HG03469 (cell line): ENCODE data around the gene FADS1.

Experiments used
- ATAC-seq: cut with Tn5 transposase; IDR thresholded peaks from one replicate; pipeline ENCODE4 v1.9.1; 2021; ENCODE audit warnings: mild to moderate bottlenecking, moderate library complexity, moderate number of reproducible peaks; ENCODE audit not compliant: unreplicated experiment

The FADS1 gene

DNA sequence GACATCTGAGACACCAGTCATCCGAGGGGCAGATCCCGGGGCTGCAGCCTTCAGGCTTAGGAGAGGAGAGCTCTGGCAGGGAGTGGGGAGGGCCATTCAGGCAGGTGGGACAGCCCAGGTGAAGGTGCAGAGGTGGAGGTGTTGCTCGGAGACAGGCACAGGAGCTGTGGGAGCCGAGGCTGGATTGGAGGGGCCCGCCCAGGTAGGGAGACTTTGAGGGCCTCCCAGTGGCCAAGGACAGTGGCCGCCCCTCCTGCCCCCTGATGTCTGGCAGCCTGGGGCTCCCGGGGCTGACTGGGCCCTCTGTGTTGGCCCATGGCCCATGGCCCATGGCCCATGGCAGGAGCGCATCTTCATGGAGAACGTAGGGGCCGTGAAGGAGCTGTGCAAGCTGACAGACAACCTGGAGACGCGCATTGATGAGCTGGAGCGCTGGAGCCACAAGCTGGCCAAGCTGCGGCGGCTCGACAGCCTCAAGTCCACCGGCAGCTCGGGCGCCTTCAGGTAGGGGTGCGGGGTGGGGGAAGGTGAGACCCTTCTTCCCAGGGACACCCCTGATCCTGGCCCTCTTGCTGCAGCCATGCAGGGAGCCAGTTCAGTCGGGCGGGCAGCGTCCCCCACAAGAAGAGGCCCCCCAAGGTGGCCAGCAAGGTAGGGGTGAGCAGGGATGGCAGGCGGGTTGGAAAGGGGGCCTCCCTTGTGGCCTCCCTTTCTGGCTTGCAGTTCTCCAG is 37.7 kb downstream of the FADS1 start:
- ATAC-seq, result no peak

DNA sequence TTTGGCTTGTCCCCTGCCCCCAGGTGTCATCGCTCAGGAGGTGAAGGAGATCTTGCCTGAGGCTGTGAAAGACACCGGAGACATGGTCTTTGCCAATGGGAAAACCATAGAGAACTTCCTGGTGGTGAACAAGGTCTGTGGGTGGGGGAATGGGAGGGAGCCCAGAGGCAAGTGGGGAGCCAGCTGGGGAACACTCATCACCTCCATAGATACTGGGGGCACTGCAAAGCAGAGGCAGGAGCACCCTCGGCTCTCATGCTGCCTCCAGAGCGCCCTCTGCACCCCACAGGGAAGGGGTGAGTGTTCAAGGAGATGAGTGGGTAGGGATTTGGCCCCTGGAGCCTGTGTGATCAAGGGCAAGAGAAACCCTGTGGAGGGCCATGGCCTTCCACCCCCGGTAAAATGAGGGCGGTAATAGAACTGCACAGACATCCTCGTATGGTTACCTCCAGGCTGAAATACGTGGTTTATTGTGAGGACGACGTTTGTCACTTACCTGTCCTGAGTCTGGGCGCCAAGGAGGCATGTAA is 38.4 kb downstream of the FADS1 start:
- ATAC-seq, result no peak

DNA sequence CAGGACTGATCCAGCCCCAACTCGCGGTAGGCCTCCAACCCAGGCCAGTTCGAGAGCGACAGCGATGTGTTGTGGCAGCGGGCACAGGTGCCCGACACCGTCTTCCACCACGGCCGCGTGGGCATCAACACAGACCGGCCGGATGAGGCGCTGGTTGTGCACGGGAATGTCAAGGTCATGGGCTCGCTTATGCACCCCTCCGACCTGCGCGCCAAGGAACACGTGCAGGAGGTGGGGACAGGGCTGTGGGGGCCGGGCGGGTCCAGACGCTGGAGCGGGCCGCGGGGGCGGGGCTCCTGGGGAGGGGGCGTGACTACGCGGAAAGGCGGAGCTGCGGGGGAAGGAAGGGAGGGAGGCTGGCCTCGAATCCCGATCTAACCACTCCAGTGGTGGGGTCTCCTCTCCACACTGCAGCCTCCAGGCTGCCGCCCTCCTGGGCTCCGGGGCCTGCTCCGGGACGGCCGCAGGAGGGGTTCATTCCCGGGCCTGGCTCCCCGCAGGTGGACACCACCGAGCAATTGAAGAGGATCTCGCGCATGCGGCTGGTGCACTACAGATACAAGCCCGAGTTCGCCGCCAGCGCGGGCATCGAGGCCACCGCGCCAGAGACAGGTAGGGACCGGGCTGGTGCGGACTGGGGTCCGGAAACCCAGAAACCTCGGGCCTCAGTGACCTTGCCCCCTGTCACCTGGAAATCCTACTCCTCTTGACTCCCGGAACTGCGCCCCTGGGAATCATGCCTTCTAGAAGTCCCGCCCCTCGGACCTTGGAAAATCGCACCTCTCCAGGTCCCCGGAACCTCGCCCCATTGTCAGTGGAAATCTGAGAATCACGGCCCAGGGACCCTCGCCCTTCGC is 39.3 kb downstream of the FADS1 start:
- ATAC-seq, result no peak

DNA sequence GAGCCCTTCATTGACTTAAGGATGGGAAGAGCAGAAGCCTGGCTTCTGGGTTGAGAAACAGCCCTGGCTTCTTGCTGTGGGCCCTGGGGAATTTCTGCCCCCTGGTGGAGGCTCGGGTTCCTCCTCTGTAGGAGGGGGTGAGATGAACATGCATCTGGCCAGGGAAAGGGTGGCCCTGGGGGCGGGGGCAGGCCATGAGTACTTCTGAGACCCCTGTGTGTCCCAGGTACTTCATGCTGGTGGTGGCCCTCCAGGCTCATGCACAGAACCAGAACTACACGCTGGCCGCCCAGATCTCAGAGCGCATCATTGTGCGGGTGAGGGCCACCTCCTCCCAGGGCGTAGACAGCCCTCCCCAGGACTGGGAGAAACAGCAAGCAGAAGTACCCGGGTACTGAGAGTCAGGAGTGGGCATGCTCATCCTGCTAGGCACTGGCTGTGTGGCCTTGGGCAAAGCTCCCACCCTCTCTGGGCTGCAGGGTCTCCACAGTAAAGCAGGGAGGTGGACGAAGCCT is 40.2 kb downstream of the FADS1 start:
- ATAC-seq, result no peak

DNA sequence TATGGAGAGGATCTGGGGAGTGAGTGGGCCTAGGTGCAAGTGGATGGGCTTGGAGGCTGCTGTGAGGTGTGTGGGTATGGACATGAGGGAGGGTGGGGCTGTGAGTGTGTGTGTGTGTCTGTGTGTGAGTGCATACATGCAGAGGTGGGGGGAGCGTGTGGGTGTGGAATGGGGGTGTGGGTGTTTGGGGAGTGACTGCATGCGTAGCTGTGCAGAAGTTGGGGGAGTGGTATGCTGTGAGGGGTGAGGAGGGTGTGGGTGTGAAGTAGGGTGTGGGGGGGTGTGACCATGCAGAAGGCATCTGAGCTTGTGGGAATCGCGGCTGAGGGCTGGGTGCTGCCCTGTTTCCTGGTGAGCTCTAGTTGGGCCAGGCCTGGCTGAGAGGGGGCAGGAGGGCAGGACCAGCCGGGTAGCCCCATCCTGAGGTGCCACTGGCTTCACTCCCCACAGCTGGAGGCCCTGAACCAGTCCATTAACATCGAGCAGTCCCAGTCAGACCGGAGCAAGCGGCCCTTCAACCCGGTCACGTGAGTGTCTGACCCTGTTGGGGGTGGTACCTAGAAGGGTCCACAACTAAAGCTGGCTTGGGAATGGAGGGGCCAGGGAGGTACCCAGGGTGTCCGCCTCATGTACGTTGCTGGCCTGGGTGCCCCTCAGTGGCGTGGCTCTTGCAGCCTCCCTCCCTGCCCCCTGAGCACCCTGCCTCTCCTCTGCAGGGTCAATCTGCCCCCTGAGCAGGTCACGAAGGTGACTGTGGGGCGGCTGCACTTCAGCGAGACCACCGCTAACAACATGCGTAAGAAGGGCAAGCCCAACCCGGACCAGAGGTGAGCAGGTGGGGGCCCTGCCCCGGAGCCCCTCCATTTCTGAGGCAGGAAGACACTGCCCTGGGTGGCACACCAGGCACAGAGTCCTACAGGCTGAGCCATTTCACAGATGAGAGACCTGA is 40.9 kb downstream of the FADS1 start:
- ATAC-seq, result no peak

DNA sequence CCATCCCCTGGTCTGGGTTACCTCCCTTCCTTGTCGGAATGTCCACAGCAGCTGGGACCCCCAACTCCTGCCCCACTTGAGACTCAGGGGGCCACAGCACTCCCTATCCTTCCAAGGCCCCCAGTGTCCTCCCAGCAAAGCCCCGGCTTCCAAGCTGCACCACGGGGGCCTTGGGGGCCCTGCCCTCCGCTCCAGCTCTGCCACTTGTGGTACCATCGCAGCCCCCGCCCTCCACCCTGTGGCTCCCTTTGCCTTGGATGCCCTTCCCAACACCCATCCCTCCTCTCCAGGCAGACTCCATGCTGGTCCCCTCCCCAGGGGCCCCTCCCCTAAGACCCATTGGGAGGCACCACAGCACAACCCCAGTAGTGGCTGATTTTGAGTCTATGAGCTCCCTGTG is 41.7 kb downstream of the FADS1 start:
- no peak for ATAC-seq

DNA sequence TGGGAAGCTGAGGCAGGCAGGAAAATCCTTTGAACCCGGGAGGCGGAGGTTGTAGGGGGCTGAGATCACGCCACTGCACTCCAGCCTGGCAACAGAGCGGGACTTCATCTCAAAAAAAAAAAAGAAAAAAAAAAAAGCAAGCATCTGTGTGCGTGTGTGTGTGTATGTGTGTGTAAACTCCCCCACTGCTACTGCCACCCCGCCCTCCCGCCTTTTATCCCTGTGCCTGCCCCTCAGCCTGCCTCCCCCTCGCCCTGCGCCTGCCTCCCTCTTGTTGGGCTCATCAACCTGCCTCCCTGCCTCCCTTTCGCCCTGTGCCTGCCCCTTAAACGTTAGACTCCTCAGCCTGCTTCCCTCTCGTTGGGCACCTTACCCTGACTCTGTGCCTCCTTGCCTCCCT is 42.4 kb downstream of the FADS1 start:
- ATAC-seq, result no peak

DNA sequence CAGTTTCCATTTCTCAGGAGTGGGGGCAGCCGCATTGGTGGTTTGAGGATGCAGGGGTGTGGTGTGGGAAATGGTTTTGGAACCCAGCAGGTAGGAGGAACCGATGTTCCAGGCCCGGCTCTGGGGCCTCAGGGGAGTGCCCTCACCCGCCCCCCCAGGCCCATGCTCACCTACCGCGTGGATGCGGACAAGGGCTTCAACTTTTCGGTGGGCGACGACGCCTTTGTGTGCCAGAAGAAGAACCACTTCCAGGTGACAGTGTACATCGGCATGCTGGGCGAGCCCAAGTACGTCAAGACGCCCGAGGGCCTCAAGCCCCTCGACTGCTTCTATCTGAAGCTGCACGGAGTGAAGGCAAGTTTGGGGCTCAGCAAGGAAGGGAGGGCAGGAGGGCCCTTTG is 43.0 kb downstream of the FADS1 start:
- ATAC-seq, result no peak

DNA sequence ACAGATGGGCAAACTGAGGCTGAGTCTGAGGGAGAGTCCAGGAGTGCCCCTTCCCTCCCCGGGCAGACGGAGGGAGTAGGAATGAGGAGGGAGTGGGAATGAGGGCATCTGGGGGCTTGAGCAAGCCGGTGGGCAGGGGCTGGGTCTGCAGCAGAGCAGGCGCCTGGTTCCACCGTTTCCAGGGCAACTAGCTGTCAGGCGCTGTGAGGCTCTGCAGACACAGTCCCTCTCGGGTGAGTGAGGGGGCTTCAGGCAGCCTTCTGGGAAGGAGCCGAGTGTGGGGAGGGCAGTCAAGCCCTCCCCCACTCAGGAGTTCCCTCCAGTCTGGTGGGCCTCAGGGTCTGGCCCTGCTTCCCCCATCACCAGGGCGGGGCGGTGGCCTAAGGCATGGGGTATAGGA is 43.4 kb downstream of the FADS1 start:
- ATAC-seq, result no peak

DNA sequence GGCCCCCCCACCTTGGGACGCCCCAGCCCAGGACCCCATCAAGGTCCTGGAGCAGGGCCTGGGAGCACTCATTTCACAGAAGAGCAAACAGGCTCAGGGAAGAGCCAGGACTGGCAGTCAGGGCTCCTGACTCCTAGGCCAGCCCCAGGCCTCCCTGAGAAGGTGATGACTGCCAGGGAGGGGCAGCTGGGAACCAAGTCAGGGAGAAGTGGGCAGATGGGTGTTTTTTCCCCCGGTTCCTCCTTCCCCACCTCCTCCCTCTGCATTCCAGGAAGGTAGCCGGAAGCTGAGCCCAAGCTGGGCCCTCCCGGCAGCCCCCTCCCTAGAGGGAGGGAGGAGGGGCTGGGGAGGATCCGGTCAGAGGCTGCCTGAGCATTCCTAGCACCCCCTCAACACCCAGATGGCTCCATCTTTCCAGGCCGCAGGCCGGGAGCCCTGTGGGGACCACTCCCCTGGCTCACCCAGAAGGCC is 44.8 kb downstream of the FADS1 start:
- no peak for ATAC-seq

DNA sequence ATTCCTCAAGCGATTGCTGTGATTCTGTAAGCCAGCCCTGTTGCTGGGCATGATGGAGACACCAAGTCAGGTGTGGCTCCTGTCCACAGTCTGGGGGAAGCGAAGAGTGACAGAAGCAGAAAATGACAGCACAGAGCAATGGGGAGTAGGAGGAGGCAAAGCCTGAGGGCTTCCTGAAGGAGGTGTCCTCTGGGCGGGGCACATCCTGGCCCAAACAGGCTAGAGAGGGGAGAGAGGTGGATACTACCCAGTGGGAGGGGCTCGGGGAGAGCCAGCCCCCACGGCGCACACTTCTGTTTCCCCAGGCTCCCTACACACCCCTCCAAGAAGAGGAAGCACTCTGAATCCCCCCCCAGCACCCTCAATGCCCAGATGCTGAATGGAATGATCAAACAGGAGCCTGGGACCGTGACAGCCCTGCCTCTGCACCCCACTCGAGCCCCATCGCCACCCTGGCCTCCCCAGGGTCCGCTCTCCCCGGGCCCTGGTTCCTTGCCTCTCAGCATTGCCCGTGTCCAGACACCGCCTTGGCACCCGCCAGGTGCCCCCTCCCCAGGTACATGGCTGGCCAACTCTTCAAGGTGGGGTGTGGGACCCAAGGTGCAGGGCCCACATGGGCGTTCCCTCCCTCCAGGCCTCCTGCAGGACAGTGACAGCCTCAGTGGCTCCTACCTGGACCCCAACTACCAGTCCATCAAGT is 45.5 kb downstream of the FADS1 start:
- no peak for ATAC-seq

DNA sequence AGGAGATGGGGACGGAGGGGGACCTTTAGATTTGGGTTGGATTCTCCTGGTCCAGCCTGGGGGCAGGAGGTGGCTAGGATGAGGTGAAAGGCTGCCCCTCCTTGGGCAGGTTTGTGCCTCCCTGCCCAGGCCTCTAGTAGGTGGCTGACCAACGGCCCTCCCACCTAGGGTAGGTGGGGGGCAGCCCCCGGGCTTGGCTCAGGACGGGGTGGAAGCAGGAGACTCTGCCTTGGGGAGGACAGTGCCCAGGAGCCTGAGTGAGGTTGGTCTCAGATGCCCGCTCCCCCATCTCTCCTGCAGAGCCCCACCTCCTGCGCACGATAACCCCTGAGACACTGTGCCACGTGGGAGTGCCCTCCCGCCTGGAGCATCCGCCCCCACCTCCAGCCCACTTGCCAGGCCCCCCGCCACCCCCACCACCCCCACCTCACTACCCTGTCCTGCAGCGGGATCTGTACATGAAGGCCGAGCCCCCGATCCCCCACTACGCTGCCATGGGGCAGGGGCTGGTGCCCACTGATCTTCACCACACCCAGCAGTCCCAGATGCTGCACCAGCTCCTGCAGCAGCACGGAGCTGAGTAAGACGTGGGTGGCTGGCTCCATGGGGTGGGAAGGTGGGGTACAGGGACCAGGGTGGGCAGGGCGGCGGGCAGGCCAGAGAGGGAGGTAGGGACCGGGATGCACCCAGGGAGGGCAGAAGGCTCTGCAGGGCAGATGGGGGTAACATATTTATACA is 46.7 kb downstream of the FADS1 start:
- ATAC-seq, result no peak

DNA sequence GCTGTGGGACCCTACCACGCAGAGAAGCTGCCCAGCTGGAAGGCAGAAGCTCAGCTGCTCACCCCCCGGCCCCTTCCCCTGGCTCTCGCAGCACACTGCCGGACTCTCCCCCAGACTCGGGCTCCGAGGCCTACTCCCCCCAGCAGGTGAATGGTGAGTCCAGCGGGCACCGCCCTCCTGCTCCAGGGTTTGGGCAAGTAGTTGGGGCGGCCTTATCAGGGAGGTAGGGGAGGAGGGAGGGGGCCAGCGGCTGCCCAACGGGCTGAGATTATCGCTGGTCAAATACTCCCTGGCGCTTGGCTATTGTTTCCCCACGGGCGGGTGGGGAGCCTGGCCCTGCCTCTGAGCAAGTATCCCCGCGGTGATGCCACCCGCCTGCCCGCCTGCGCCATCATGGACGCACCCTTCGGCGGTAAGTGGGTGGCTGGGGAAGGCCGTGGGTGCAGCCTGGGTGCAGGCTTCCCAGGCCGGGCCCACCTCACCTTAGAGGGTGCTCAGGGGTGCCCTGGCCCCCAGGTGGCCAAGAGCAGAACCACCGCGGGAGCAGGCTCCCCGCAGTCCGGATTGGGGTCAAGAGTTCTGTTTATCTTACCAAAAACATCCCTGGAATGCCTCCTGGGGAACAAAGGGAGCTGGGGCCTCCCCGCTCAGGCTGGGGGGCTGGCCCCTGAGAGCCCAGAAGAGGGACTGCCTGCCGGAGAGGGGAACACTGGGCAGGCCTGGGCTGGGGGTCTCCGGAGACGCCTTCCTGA is 47.5 kb downstream of the FADS1 start:
- no peak for ATAC-seq

DNA sequence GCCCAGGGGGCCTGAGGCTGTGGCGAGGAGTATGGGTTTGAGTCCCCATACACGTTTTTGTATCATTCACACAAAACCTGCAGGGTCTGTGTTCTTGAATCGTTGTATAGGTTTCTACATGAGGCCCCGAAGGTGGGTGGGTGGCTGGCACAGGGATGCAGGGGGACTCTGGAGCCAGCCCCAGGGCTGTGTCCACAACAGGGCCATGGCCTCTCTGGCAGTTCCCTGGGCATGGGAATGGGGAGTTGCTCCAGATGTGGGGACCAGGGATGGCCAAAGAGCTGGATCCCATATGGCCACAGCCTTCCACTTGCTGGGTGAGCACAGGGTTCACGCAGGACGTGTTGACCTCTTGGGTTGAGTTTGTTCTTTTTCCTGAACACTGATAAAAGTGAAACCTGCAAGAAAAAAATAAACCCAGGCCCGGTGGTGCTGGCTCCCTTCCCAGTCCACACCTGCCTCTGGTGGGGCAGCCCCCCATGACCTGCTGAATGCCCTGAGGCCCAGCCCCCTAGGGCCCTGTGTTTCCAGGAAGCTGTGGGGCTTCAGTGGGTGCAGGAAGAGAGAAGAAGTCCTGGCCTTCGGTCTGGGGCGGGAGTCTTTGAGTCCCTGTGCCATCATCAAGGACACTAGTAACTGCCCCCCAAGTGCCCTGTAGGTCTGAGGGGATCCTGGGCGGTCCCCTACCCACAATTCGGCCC is 48.3 kb downstream of the FADS1 start:
- no peak for ATAC-seq

DNA sequence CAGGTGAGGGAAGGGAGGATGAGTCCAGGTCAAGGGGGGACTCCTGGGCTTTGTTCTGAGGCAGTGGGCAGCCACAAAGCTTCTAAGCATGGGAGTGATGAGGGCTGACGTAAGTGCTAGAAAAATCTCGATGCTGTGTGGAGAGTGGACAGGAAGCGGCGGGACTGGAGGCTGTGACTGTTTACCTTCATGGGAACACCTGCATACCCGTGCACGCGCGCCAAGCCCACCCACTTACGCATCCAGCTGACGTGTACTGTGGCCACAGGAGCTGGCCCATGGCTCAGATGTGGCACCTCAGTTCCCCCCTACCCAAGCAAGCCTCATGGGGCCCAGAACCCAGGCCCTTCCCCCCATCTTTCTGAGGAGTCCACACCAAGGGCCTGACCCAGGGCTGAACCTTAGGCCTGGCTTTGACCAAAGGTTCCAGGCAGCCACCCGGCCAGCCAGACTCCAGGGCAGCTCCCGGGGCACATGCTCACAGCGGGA is 50.4 kb downstream of the FADS1 start:
- no peak for ATAC-seq

DNA sequence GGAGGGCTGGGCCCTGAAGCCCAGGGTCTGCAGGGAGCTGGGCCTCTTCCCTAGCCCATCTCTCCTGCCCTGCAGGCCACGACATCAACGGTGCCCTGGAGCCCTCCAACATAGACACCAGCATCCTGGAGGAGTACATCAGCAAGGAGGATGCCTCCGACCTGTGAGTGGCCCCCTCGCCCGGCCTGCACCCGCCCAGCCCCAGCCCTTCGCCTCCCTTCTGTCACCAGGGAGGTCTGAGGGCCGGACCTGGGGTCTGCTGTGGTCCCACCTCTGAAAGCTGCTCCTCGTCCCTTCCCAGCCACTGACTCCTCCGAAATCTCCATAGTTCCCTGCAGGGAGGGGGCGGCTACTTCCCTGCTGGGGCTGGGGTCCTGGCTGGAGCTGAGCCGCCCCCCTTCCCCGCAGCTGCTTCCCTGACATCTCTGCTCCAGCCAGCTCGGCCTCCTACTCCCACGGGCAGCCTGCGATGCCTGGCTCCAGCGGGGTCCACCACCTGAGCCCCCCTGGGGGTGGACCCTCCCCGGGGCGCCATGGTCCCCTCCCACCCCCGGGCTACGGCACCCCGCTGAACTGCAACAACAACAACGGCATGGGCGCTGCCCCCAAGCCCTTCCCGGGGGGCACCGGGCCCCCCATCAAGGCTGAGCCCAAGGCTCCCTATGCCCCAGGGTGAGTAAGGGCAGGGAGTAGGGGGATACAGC is 51.1 kb downstream of the FADS1 start:
- ATAC-seq, result no peak

DNA sequence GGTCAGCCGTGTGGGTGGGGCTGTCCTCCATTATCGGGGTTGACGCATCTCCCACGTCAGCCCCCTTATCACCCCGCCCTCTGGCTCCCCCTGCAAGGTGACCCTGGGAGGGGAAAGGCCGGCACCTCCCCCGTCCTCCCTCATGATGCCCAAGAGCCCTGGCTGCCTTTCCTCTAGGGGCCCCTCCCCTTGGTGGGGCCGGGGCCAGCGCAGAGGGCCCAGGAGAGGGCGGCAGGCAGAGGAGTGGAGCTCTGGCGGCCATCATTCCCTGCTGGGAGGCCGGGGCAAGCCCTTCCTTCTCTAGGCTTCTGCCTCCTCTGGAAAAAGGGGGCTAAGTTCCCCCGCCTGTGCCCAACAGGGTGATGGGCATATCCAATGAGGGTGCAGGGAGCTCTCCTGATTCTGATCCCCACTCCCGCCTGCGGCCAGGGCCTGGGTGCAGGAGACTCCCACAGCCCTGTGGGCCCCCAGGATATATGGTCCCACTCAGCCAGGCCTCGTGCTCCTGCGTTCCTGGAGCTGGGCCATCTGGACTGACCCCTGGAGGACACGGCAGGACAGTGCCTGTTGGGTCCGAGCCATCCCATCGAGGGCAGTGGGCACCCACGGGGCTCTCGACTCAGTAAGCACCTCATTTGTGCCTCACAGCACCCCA is 52.1 kb downstream of the FADS1 start:
- ATAC-seq, result no peak
